Endothelial cell of umbilical vein (primary cell): ENCODE measurements around the gene ELOVL2. TPM values are rescaled to one million over a fixed set of nuclear protein-coding genes. Genes with fewer than 3 reads are reported as not detected.

Experiments used
- BruUV-seq: library from RNA; stranded (reverse); fragments of 400-500 nt; replicated peaks from 2 replicates; lab custom pipeline; 2021; lab: Mats Ljungman, UMichigan
- CTCF ChIA-PET: fragments of 300-600, 350-600 bp; sonication (Branson Sonifier 250); formaldehyde crosslinking; loops from one replicate; lab custom pipeline; 2021; ENCODE audit warnings: antibody characterized with exemption, inconsistent platforms; lab: Charles Lee
- POLR2A ChIA-PET: fragments of 300-600, 350-600 bp; sonication (Branson Sonifier 250); formaldehyde crosslinking; loops from one replicate; lab custom pipeline; 2021; ENCODE audit warnings: antibody characterized with exemption, inconsistent platforms; lab: Charles Lee
- DNase-seq: peaks from one replicate; pipeline ENCODE4 v3.0.0-alpha.2; 2011; ENCODE audit warnings: low read depth, low spot score
- FAIRE-seq: peaks from 2 replicates; lab custom pipeline; 2011; peaks lifted over from hg19 to GRCh38; lab: Jason Lieb, UNC
- H2AFZ ChIP-seq: 2 replicates; pipeline ENCODE4 v1.6.0; 2012; ENCODE audit warnings: low read depth, low read length, control low read depth, inconsistent platforms
- H3K27ac ChIP-seq: 2 replicates; pipeline ENCODE4 v1.5.1; 2011; ENCODE audit warnings: low read depth, mild to moderate bottlenecking, control low read depth, low read length, moderate library complexity; ENCODE audit not compliant: insufficient read depth
- H3K27me3 ChIP-seq, 2 experiments: 2 replicates each; pipeline versions ENCODE4 v1.6.0 to v1.6.1; 2011; ENCODE audit warnings: low read length in 2 of 2, mixed read lengths in 1 of 2; ENCODE audit not compliant: control insufficient read depth in 2 of 2, insufficient read depth in 2 of 2
- H3K36me3 ChIP-seq, 2 experiments: 2 replicates in 1 of 2; 3 replicates in 1 of 2; pipeline ENCODE4 v1.5.1; 2011; ENCODE audit warnings: low read length in 2 of 2, mild to moderate bottlenecking in 1 of 2, moderate library complexity in 1 of 2; ENCODE audit not compliant: control insufficient read depth in 2 of 2, insufficient read depth in 2 of 2; ENCODE audit errors: extremely low read depth in 1 of 2
- H3K4me1 ChIP-seq: 3 replicates; pipeline ENCODE4 v1.5.1; 2011; ENCODE audit warnings: mild to moderate bottlenecking, low read length; ENCODE audit not compliant: control insufficient read depth, insufficient read depth; ENCODE audit errors: extremely low read depth
- H3K4me2 ChIP-seq: 2 replicates; pipeline ENCODE4 v1.6.1; 2011; ENCODE audit warnings: low read length, control low read depth, mixed read lengths; ENCODE audit not compliant: insufficient read depth
- H3K4me3 ChIP-seq, 3 experiments: fragments of 200-600 bp in 1 of 3; sonication (generic), shearing (Covaris generic) in 1 of 3; replicated peaks in 1 of 3; 2 replicates each; pipeline ENCODE4 v1.5.1; 2011 to 2016; ENCODE audit warnings: control low read depth in 3 of 3, low read length in 3 of 3, mild to moderate bottlenecking in 2 of 3, inconsistent platforms in 1 of 3, low read depth in 1 of 3, moderate library complexity in 1 of 3; ENCODE audit not compliant: insufficient read depth in 1 of 3
- H3K79me2 ChIP-seq: 2 replicates; pipeline ENCODE4 v1.6.0; 2012; ENCODE audit warnings: low read length, inconsistent platforms; ENCODE audit not compliant: control insufficient read depth, insufficient read depth
- H3K9ac ChIP-seq: replicated peaks from 2 replicates; pipeline ENCODE3; 2011; ENCODE audit warnings: low read length, control low read depth; ENCODE audit not compliant: insufficient read depth; ENCODE audit errors: extremely low read depth
- H3K9me1 ChIP-seq: replicated peaks from 3 replicates; pipeline ENCODE4 v1.6.0; 2011; ENCODE audit warnings: mild to moderate bottlenecking, low read length; ENCODE audit not compliant: control insufficient read depth, insufficient read depth; ENCODE audit errors: extremely low read depth
- H3K9me3 ChIP-seq: replicated peaks from 2 replicates; pipeline ENCODE4 v1.5.1; 2012; ENCODE audit warnings: low read length, inconsistent platforms; ENCODE audit not compliant: control insufficient read depth, insufficient read depth
- H4K20me1 ChIP-seq: replicated peaks from 2 replicates; pipeline ENCODE3; 2011; ENCODE audit warnings: mild to moderate bottlenecking, low read length; ENCODE audit not compliant: control insufficient read depth, insufficient read depth; ENCODE audit errors: extremely low read depth
- CTCF ChIP-seq, 2 donors: IDR thresholded peaks; 1 replicate in 1 of 2; 2 replicates in 1 of 2; pipeline ENCODE4 v1.5.1; 2011; ENCODE audit warnings: low read length in 2 of 2, mild to moderate bottlenecking in 2 of 2, moderate library complexity in 2 of 2, control low read depth in 1 of 2, inconsistent platforms in 1 of 2, low read depth in 1 of 2; ENCODE audit not compliant: insufficient read depth in 1 of 2; ENCODE audit errors: extremely low read depth in 1 of 2
- EZH2 ChIP-seq: IDR thresholded peaks from 2 replicates; pipeline ENCODE4 v1.6.1; 2012; ENCODE audit warnings: borderline replicate concordance, low read depth, mild to moderate bottlenecking, moderate library complexity, low read length, inconsistent platforms; ENCODE audit not compliant: severe bottlenecking
- FOS ChIP-seq: IDR thresholded peaks from 2 replicates; pipeline ENCODE4 v1.6.1; 2011; ENCODE audit warnings: mild to moderate bottlenecking, low read length, moderate library complexity, borderline replicate concordance; ENCODE audit not compliant: insufficient read depth
- GATA2 ChIP-seq: IDR thresholded peaks from 2 replicates; pipeline ENCODE4 v1.7.0; 2011; ENCODE audit warnings: low read depth, mild to moderate bottlenecking, moderate library complexity, mixed read lengths, low read length; ENCODE audit not compliant: insufficient read length, insufficient read depth
- JUN ChIP-seq: IDR thresholded peaks from 2 replicates; pipeline ENCODE4 v1.6.1; 2011; ENCODE audit warnings: borderline replicate concordance, low read depth; ENCODE audit not compliant: insufficient read length, insufficient read depth
- MAX ChIP-seq: IDR thresholded peaks from 2 replicates; pipeline ENCODE4 v1.6.1; 2011; ENCODE audit not compliant: insufficient read depth, insufficient read length
- MYC ChIP-seq: IDR thresholded peaks from one replicate; pipeline ENCODE4 v1.6.1; 2011; ENCODE audit warnings: mild to moderate bottlenecking, low read depth, low read length
- POLR2A ChIP-seq: IDR thresholded peaks from 2 replicates; pipeline ENCODE4 v1.6.1; 2012; ENCODE audit warnings: low read depth, mild to moderate bottlenecking, control low read depth, low read length
- POLR2AphosphoS5 ChIP-seq: IDR thresholded peaks from 2 replicates; pipeline ENCODE4 v1.6.1; 2012; ENCODE audit warnings: low read depth, mild to moderate bottlenecking, control low read depth, low read length, moderate library complexity; ENCODE audit not compliant: insufficient read depth
- dilution Hi-C: fragments of 300-500 bp; cut with MboI; formaldehyde crosslinking; loops from one replicate; pipeline ENCODE4 v1.15.0; 2019; ENCODE audit warnings: low sequenced_read_pairs; ENCODE audit not compliant: extremely low pct_ligation_motif_present
- intact Hi-C: fragments of 100-400 bp; cut with micrococcal nuclease; formaldehyde crosslinking; loops from one replicate; pipeline ENCODE4 v1.10.0; 2022
- polyA plus RNA-seq, 4 experiments: library from polyadenylated mRNA; depleted of rRNA in 3 of 4; stranded (reverse) in 3 of 4; unstranded in 1 of 4; fragments of >200 nt; gene quantifications; 2 replicates each; pipeline versions ENCODE4 v1.2.1 to v1.2.3, GENCODE V29; 2011 to 2012; ENCODE audit warnings: missing spikeins in 1 of 4
- total RNA-seq: library from RNA; stranded (reverse); gene quantifications from 2 replicates; pipeline ENCODE4 v1.2.3, GENCODE V29; 2021

The ELOVL2 gene
- total and polyA plus RNA-seq, 2 donors (not counting 3 experiments of a cell fraction or from before 2014, with no cell fraction given): not detected

- CTCF ChIA-PET: interaction anchor here (0.9 to 1.0 kb wide), 2 partner anchors 25 to 80 kb away, joined by 3 read pairs; no protein-coding TSS in a partner anchor
- no peak overlapping the region for H3K4me3 ChIP-seq
- POLR2A ChIA-PET: no interaction called here
- peaks cover 0 to 2% of the 10 kb centered on the region in 2 experiments for H3K27me3 ChIP-seq
- no peak for TF ChIP-seq JUN
- no peak for TF ChIP-seq MAX
- TF ChIP-seq POLR2A: no peak
- TF ChIP-seq POLR2AphosphoS5: no peak
- no peak for TF ChIP-seq MYC
- no peak for TF ChIP-seq FOS
- no peak for TF ChIP-seq GATA2
- no peak for TF ChIP-seq EZH2
- TF ChIP-seq CTCF (IDR thresholded peaks at IDR 0.05; ENCODE audit: extremely low read depth in 1 of 2, insufficient read depth in 1 of 2, low read depth in 1 of 2, low read length in 2 of 2): no peak
- no peaks in the 10 kb centered on the region for H4K20me1 ChIP-seq
- dilution Hi-C loops (no loop called here), intact Hi-C loops (no loop called here)
- BruUV-seq: no TSS peak
- no peak overlapping the region for H2AFZ ChIP-seq
- H3K79me2 ChIP-seq: no peaks in the 10 kb centered on the region
- H3K9me1 ChIP-seq: no peaks in the 10 kb centered on the region
- H3K9me3 ChIP-seq: no peaks in the 10 kb centered on the region
- FAIRE-seq (no peak), DNase-seq (no peak)
- no peaks in the 10 kb centered on the region for H3K4me1 ChIP-seq
- no peaks in the 10 kb centered on the region for H3K36me3 ChIP-seq
- no peak overlapping the region for H3K9ac ChIP-seq
- H3K27ac ChIP-seq: no peak overlapping the region
- no peak overlapping the region for H3K4me2 ChIP-seq
Observed at GRCh38 chr6:10979603-10980002, 64.5 kb downstream of the ELOVL2 start.
